ENCODE data around the gene CDH23.
A peak's percentile ranks its signal among the peaks of the same experiment; 100 is the strongest.

CDH23 gene

GRCh38 chr10:71838264-71839211, 441.8 kb downstream of the CDH23 start:
- Histone ChIP-seq H3K9ac (ENCODE audit: low read depth in 1 of 2, low read length in 2 of 2) (no peak overlapping the region), H3K4me1 (ENCODE audit: control insufficient read depth in 2 of 2, insufficient read depth in 2 of 2, low read length in 2 of 2) (peaks cover 24% of the 10 kb centered on the region in 2 donors), H3K9me3 (ENCODE audit: control insufficient read depth in 2 of 2, low read length in 2 of 2) (no peaks in the 10 kb centered on the region), H3K4me3 (ENCODE audit: low read length in 2 of 2) (no peak overlapping the region), H3K27me3 (ENCODE audit: control insufficient read depth in 2 of 2, insufficient read depth in 2 of 2, low read length in 2 of 2) (no peaks in the 10 kb centered on the region), H3K36me3 (ENCODE audit: control insufficient read depth in 2 of 2, insufficient read depth in 2 of 2, low read length in 2 of 2) (peaks cover 0 to 7% of the 10 kb centered on the region in 2 donors), H3K27ac (ENCODE audit: low read depth in 2 of 2, low read length in 2 of 2) (peak overlapping the region in 1 of 2 donors; percentile 11)

GRCh38 chr10:71840177-71840957, 443.6 kb downstream of the CDH23 start:
- Histone ChIP-seq H3K36me3 (ENCODE audit: control insufficient read depth in 2 of 2, insufficient read depth in 2 of 2, low read length in 2 of 2) (peaks cover 0 to 7% of the 10 kb centered on the region in 2 donors), H3K27ac (ENCODE audit: low read depth in 2 of 2, low read length in 2 of 2) (no peak overlapping the region), H3K9ac (ENCODE audit: low read depth in 1 of 2, low read length in 2 of 2) (no peak overlapping the region), H3K27me3 (ENCODE audit: control insufficient read depth in 2 of 2, insufficient read depth in 2 of 2, low read length in 2 of 2) (no peaks in the 10 kb centered on the region), H3K4me3 (ENCODE audit: low read length in 2 of 2) (no peak overlapping the region), H3K4me1 (ENCODE audit: control insufficient read depth in 2 of 2, insufficient read depth in 2 of 2, low read length in 2 of 2) (peaks cover 24% of the 10 kb centered on the region in 2 donors), H3K9me3 (ENCODE audit: control insufficient read depth in 2 of 2, low read length in 2 of 2) (no peaks in the 10 kb centered on the region)

- Histone ChIP-seq H3K9ac (ENCODE audit: low read depth in 1 of 2, low read length in 2 of 2) (no peak overlapping the region), H3K27ac (ENCODE audit: low read depth in 2 of 2, low read length in 2 of 2) (no peak overlapping the region), H3K4me3 (ENCODE audit: low read length in 2 of 2) (no peak overlapping the region), H3K4me1 (ENCODE audit: control insufficient read depth in 2 of 2, insufficient read depth in 2 of 2, low read length in 2 of 2) (peaks cover 23 to 24% of the 10 kb centered on the region in 2 donors), H3K27me3 (ENCODE audit: control insufficient read depth in 2 of 2, insufficient read depth in 2 of 2, low read length in 2 of 2) (no peaks in the 10 kb centered on the region), H3K36me3 (ENCODE audit: control insufficient read depth in 2 of 2, insufficient read depth in 2 of 2, low read length in 2 of 2) (peaks cover 0 to 7% of the 10 kb centered on the region in 2 donors), H3K9me3 (ENCODE audit: control insufficient read depth in 2 of 2, low read length in 2 of 2) (no peaks in the 10 kb centered on the region)
Observed at GRCh38 chr10:71840958-71841335, 444.2 kb downstream of the CDH23 start.

- H3K4me3 ChIP-seq (ENCODE audit: low read length in 2 of 2): no peak overlapping the region
- H3K27me3 ChIP-seq (ENCODE audit: control insufficient read depth in 2 of 2, insufficient read depth in 2 of 2, low read length in 2 of 2): no peaks in the 10 kb centered on the region
- H3K9me3 ChIP-seq (ENCODE audit: control insufficient read depth in 2 of 2, low read length in 2 of 2): no peaks in the 10 kb centered on the region
- H3K36me3 ChIP-seq (ENCODE audit: control insufficient read depth in 2 of 2, insufficient read depth in 2 of 2, low read length in 2 of 2): peaks cover 0 to 6% of the 10 kb centered on the region in 2 donors
- H3K9ac ChIP-seq (ENCODE audit: low read depth in 1 of 2, low read length in 2 of 2): no peak overlapping the region
- no peak overlapping the region for H3K27ac ChIP-seq (ENCODE audit: low read depth in 2 of 2, low read length in 2 of 2)
- H3K4me1 ChIP-seq (ENCODE audit: control insufficient read depth in 2 of 2, insufficient read depth in 2 of 2, low read length in 2 of 2): peaks cover 11 to 24% of the 10 kb centered on the region in 2 donors
Observed at GRCh38 chr10:71842422-71842821, 445.7 kb downstream of the CDH23 start.

- no peaks in the 10 kb centered on the region for H3K27me3 ChIP-seq (ENCODE audit: control insufficient read depth in 2 of 2, insufficient read depth in 2 of 2, low read length in 2 of 2)
- no peak overlapping the region for H3K27ac ChIP-seq (ENCODE audit: low read depth in 2 of 2, low read length in 2 of 2)
- H3K4me3 ChIP-seq (ENCODE audit: low read length in 2 of 2): no peak overlapping the region
- no peaks in the 10 kb centered on the region for H3K36me3 ChIP-seq (ENCODE audit: control insufficient read depth in 2 of 2, insufficient read depth in 2 of 2, low read length in 2 of 2)
- H3K9me3 ChIP-seq (ENCODE audit: control insufficient read depth in 2 of 2, low read length in 2 of 2): no peaks in the 10 kb centered on the region
- H3K4me1 ChIP-seq (ENCODE audit: control insufficient read depth in 2 of 2, insufficient read depth in 2 of 2, low read length in 2 of 2): peaks cover 8 to 19% of the 10 kb centered on the region in 2 donors
- no peak overlapping the region for H3K9ac ChIP-seq (ENCODE audit: low read depth in 1 of 2, low read length in 2 of 2)
Observed at GRCh38 chr10:71842856-71843686, 446.4 kb downstream of the CDH23 start.

GRCh38 chr10:71844084-71844483, 447.4 kb downstream of the CDH23 start:
- H3K36me3 ChIP-seq (ENCODE audit: control insufficient read depth in 2 of 2, insufficient read depth in 2 of 2, low read length in 2 of 2): no peaks in the 10 kb centered on the region
- H3K27me3 ChIP-seq (ENCODE audit: control insufficient read depth in 2 of 2, insufficient read depth in 2 of 2, low read length in 2 of 2): no peaks in the 10 kb centered on the region
- no peak overlapping the region for H3K4me3 ChIP-seq (ENCODE audit: low read length in 2 of 2)
- H3K4me1 ChIP-seq (ENCODE audit: control insufficient read depth in 2 of 2, insufficient read depth in 2 of 2, low read length in 2 of 2): peaks cover 8 to 16% of the 10 kb centered on the region in 2 donors
- no peak overlapping the region for H3K27ac ChIP-seq (ENCODE audit: low read depth in 2 of 2, low read length in 2 of 2)
- no peaks in the 10 kb centered on the region for H3K9me3 ChIP-seq (ENCODE audit: control insufficient read depth in 2 of 2, low read length in 2 of 2)
- H3K9ac ChIP-seq (ENCODE audit: low read depth in 1 of 2, low read length in 2 of 2): no peak overlapping the region

GRCh38 chr10:71844695-71845094, 448.0 kb downstream of the CDH23 start:
- Histone ChIP-seq H3K9me3 (ENCODE audit: control insufficient read depth in 2 of 2, low read length in 2 of 2) (no peaks in the 10 kb centered on the region), H3K4me3 (ENCODE audit: low read length in 2 of 2) (no peak overlapping the region), H3K27ac (ENCODE audit: low read depth in 2 of 2, low read length in 2 of 2) (no peak overlapping the region), H3K4me1 (ENCODE audit: control insufficient read depth in 2 of 2, insufficient read depth in 2 of 2, low read length in 2 of 2) (peaks cover 12 to 14% of the 10 kb centered on the region in 2 donors), H3K27me3 (ENCODE audit: control insufficient read depth in 2 of 2, insufficient read depth in 2 of 2, low read length in 2 of 2) (no peaks in the 10 kb centered on the region), H3K9ac (ENCODE audit: low read depth in 1 of 2, low read length in 2 of 2) (no peak overlapping the region), H3K36me3 (ENCODE audit: control insufficient read depth in 2 of 2, insufficient read depth in 2 of 2, low read length in 2 of 2) (no peaks in the 10 kb centered on the region)

- H3K9ac ChIP-seq (ENCODE audit: low read depth in 1 of 2, low read length in 2 of 2): no peak overlapping the region
Observed at GRCh38 chr10:71845410-71846405, 449.0 kb downstream of the CDH23 start.

GRCh38 chr10:71846816-71847215, 450.1 kb downstream of the CDH23 start:
- Histone ChIP-seq H3K36me3 (ENCODE audit: control insufficient read depth in 2 of 2, insufficient read depth in 2 of 2, low read length in 2 of 2) (no peaks in the 10 kb centered on the region), H3K27me3 (ENCODE audit: control insufficient read depth in 2 of 2, insufficient read depth in 2 of 2, low read length in 2 of 2) (no peaks in the 10 kb centered on the region), H3K27ac (ENCODE audit: low read depth in 2 of 2, low read length in 2 of 2) (no peak overlapping the region), H3K4me1 (ENCODE audit: control insufficient read depth in 2 of 2, insufficient read depth in 2 of 2, low read length in 2 of 2) (peaks cover 8 to 13% of the 10 kb centered on the region in 2 donors), H3K4me3 (ENCODE audit: low read length in 2 of 2) (no peak overlapping the region), H3K9ac (ENCODE audit: low read depth in 1 of 2, low read length in 2 of 2) (no peak overlapping the region), H3K9me3 (ENCODE audit: control insufficient read depth in 2 of 2, low read length in 2 of 2) (no peaks in the 10 kb centered on the region)

More at GRCh38 chr10:71845410-71846405, 449.0 kb downstream of the CDH23 start:
- no peaks in the 10 kb centered on the region for H3K36me3 ChIP-seq (ENCODE audit: control insufficient read depth in 2 of 2, insufficient read depth in 2 of 2, low read length in 2 of 2)
- no peak overlapping the region for H3K4me3 ChIP-seq (ENCODE audit: low read length in 2 of 2)
- no peaks in the 10 kb centered on the region for H3K9me3 ChIP-seq (ENCODE audit: control insufficient read depth in 2 of 2, low read length in 2 of 2)
- no peaks in the 10 kb centered on the region for H3K27me3 ChIP-seq (ENCODE audit: control insufficient read depth in 2 of 2, insufficient read depth in 2 of 2, low read length in 2 of 2)
- H3K27ac ChIP-seq (ENCODE audit: low read depth in 2 of 2, low read length in 2 of 2): no peak overlapping the region
- H3K4me1 ChIP-seq (ENCODE audit: control insufficient read depth in 2 of 2, insufficient read depth in 2 of 2, low read length in 2 of 2): peaks cover 10 to 13% of the 10 kb centered on the region in 2 donors
